ENCODE measurements around the gene SPPL2B. TPM values are rescaled to one million over a fixed set of nuclear protein-coding genes. Genes with fewer than 3 reads are reported as not detected.

Gene SPPL2B
- total and polyA plus RNA-seq, 2 experiments from 2014 or later: 40.9 to 87.7 TPM

GRCh38 chr19:2374808-2375207, 46.3 kb downstream of the SPPL2B start:
- no peaks in the 10 kb centered on the region for H3K9me3 ChIP-seq (ENCODE audit: low read depth)
- no peaks in the 10 kb centered on the region for H3K27me3 ChIP-seq
- 93% methylated on average over 13 of the region's 13 CpGs for WGBS (ENCODE audit: low lambda C conversion rate, missing lambda C conversion rate)
- H4K20me1 ChIP-seq (ENCODE audit: insufficient read depth, poor library complexity, severe bottlenecking): no peaks in the 10 kb centered on the region
- H3K4me2 ChIP-seq: no peak overlapping the region
- no peak for DNase-seq (ENCODE audit: low spot score)
- H3K27ac ChIP-seq: no peak overlapping the region
- no peaks in the 10 kb centered on the region for H3K79me2 ChIP-seq
- no peaks in the 10 kb centered on the region for H3K4me1 ChIP-seq (ENCODE audit: insufficient read depth)
- no peaks in the 10 kb centered on the region for H3K9me2 ChIP-seq (replicated peaks; ENCODE audit: insufficient read depth)
- H3K36me3 ChIP-seq (replicated peaks; ENCODE audit: insufficient read depth, low read depth): no peaks in the 10 kb centered on the region
- H3K4me3 ChIP-seq: no peak overlapping the region
- no peak overlapping the region for H2AFZ ChIP-seq
- TF ChIP-seq, protein P1, sequence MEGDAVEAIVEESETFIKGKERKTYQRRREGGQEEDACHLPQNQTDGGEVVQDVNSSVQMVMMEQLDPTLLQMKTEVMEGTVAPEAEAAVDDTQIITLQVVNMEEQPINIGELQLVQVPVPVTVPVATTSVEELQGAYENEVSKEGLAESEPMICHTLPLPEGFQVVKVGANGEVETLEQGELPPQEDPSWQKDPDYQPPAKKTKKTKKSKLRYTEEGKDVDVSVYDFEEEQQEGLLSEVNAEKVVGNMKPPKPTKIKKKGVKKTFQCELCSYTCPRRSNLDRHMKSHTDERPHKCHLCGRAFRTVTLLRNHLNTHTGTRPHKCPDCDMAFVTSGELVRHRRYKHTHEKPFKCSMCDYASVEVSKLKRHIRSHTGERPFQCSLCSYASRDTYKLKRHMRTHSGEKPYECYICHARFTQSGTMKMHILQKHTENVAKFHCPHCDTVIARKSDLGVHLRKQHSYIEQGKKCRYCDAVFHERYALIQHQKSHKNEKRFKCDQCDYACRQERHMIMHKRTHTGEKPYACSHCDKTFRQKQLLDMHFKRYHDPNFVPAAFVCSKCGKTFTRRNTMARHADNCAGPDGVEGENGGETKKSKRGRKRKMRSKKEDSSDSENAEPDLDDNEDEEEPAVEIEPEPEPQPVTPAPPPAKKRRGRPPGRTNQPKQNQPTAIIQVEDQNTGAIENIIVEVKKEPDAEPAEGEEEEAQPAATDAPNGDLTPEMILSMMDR (IDR thresholded peaks at IDR 0.05; ENCODE audit: poor library complexity): no peak
- no peak for TF ChIP-seq EZH2 (IDR thresholded peaks at IDR 0.05; ENCODE audit: borderline replicate concordance)
- TF ChIP-seq EZH2phosphoT487 (IDR thresholded peaks at IDR 0.05; ENCODE audit: low read depth, severe bottlenecking, unreplicated experiment): no peak

DNA sequence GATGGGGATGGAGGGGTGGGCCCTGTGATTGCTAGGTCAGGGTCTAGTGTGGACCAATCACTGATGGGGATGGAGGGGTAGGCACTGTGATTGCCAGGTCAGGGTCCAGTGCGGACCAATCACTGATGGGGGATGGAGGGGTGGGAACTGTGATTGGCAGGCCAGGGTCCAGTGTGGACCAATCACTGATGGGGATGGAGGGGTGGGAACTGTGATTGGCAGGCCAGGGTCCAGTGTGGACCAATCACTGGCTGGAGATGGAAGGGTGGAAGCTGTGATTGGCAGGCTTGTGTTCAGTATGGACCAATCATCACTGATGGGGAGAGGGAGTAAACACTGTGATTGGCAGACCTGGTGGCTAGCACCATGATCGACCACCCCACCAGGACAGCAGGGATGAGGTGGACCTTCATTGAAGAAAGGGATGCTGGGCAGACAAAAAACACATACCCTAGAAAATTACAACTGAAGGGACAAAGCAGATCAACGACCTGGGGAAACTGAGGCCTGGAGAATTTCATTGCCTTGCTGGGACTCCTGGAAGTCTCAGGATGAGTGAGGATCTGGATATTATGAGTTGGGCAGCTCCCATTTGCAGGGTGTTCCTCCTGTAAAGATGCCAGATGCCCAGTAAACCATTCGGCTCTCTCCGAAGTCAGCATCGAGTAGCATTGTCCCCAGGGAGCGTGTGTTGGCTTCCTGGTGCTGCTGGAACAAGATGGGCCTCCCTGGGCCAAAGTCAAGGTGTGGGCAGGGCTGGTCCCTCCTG, 47.1 kb downstream of the SPPL2B start:
- TF ChIP-seq, protein P1 (IDR thresholded peaks at IDR 0.05; ENCODE audit: poor library complexity): no peak
- TF ChIP-seq EZH2 (IDR thresholded peaks at IDR 0.05; ENCODE audit: borderline replicate concordance): no peak
- no peak overlapping the region for H3K4me3 ChIP-seq
- H2AFZ ChIP-seq: no peak overlapping the region
- H4K20me1 ChIP-seq (ENCODE audit: insufficient read depth, poor library complexity, severe bottlenecking): no peaks in the 10 kb centered on the region
- H3K27ac ChIP-seq: no peak overlapping the region
- WGBS (ENCODE audit: low lambda C conversion rate, missing lambda C conversion rate): 92% methylated on average over 7 of the region's 7 CpGs
- no peaks in the 10 kb centered on the region for H3K4me1 ChIP-seq (ENCODE audit: insufficient read depth)
- H3K36me3 ChIP-seq (replicated peaks; ENCODE audit: insufficient read depth, low read depth): no peaks in the 10 kb centered on the region
- no peaks in the 10 kb centered on the region for H3K9me3 ChIP-seq (ENCODE audit: low read depth)
- no peaks in the 10 kb centered on the region for H3K79me2 ChIP-seq
- H3K4me2 ChIP-seq: no peak overlapping the region
- DNase-seq (ENCODE audit: low spot score): no peak
- H3K27me3 ChIP-seq: no peaks in the 10 kb centered on the region
- H3K9me2 ChIP-seq (replicated peaks; ENCODE audit: insufficient read depth): no peaks in the 10 kb centered on the region

DNA sequence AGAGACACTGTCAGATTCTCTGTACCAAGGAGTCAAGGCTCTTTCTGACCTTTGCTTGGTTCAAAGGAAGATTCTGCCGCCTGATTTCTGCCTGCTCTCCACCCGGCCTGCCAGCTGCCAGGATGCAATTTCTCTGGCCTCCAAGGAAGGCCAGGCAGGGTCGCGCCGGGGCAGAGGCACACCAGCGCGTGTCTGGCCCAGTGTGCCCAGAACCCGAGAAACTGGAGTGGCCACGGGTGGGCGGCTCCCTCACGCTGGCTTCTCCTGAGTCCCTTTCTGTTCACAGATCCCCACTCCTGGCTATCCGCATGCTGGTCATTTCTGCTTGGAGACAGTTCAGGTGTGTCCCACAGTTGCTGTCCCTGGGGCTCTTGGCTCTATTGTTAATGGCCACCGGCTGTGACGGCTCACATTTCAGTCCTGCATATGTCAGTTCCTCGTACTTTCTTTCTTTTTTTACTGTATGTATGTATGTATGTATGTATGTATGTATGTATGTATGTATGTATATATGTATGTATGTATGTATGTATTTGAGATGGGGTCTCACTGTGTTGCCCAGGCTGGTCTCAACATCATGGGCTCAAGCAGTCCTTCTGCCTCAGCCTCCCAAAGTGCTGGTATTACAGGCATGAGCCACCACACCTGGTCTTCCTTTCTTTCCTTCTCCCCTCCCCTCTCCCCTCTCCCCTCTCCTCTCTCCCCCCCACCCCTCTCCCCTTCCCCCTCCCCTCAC, 48.5 kb downstream of the SPPL2B start:
- no peak overlapping the region for H2AFZ ChIP-seq
- H3K4me3 ChIP-seq: no peak overlapping the region
- H3K36me3 ChIP-seq (replicated peaks; ENCODE audit: insufficient read depth, low read depth): no peaks in the 10 kb centered on the region
- DNase-seq (ENCODE audit: low spot score): no peak
- H3K27ac ChIP-seq: no peak overlapping the region
- H3K9me2 ChIP-seq (replicated peaks; ENCODE audit: insufficient read depth): no peaks in the 10 kb centered on the region
- no peaks in the 10 kb centered on the region for H4K20me1 ChIP-seq (ENCODE audit: insufficient read depth, poor library complexity, severe bottlenecking)
- 74% methylated on average over 15 of the region's 15 CpGs for WGBS (ENCODE audit: low lambda C conversion rate, missing lambda C conversion rate)
- TF ChIP-seq EZH2 (IDR thresholded peaks at IDR 0.05; ENCODE audit: borderline replicate concordance) (no peak), EZH2phosphoT487 (IDR thresholded peaks at IDR 0.05; ENCODE audit: low read depth, severe bottlenecking, unreplicated experiment) (no peak)
- TF ChIP-seq, protein P1 (IDR thresholded peaks at IDR 0.05; ENCODE audit: poor library complexity): no peak
- no peaks in the 10 kb centered on the region for H3K9me3 ChIP-seq (ENCODE audit: low read depth)
- H3K27me3 ChIP-seq: no peaks in the 10 kb centered on the region
- no peaks in the 10 kb centered on the region for H3K79me2 ChIP-seq
- no peaks in the 10 kb centered on the region for H3K4me1 ChIP-seq (ENCODE audit: insufficient read depth)
- H3K4me2 ChIP-seq: no peak overlapping the region

All from hepatocyte (in vitro differentiated cells).